Mucosa of stomach (tissue), 1 donor: Measurements from ENCODE around the gene LRRC49.
"Not testable (repeated sequence)": the region's sequence is repeated elsewhere in the genome, so short reads cannot be mapped to it uniquely, and the experiment has no call there.

Experiments used
- H3K27me3 ChIP-seq: one replicate; pipeline ENCODE4 v1.7.0; 2013; ENCODE audit warnings: mild to moderate bottlenecking, low read length; ENCODE audit not compliant: control insufficient read depth, insufficient read depth
- H3K36me3 ChIP-seq: one replicate; pipeline ENCODE4 v1.7.0; 2013; ENCODE audit warnings: low read length; ENCODE audit not compliant: control insufficient read depth, insufficient read depth
- H3K4me1 ChIP-seq: one replicate; pipeline ENCODE4 v1.7.0; 2013; ENCODE audit warnings: mild to moderate bottlenecking, low read length; ENCODE audit not compliant: control insufficient read depth, insufficient read depth
- H3K4me3 ChIP-seq: one replicate; pipeline ENCODE4 v1.7.0; 2013; ENCODE audit warnings: low read length
- H3K9ac ChIP-seq: one replicate; pipeline ENCODE4 v1.7.0; 2013; ENCODE audit warnings: mild to moderate bottlenecking, low read length, moderate library complexity
- H3K9me3 ChIP-seq: one replicate; pipeline ENCODE4 v1.7.0; 2013; ENCODE audit warnings: mild to moderate bottlenecking, low read length, moderate library complexity; ENCODE audit not compliant: control insufficient read depth
- donor health status: Pancreatic carcinoma.

Gene LRRC49

GRCh38 chr15:71011503-71012155 is 119.0 kb downstream of the LRRC49 start:
- no peak overlapping the region for H3K4me3 ChIP-seq
- H3K36me3 ChIP-seq: no peaks in the 10 kb centered on the region
- H3K4me1 ChIP-seq: no peaks in the 10 kb centered on the region
- no peak overlapping the region for H3K9ac ChIP-seq
- H3K9me3 ChIP-seq: no peaks in the 10 kb centered on the region
- H3K27me3 ChIP-seq: no peaks in the 10 kb centered on the region

- H3K4me3 ChIP-seq: no peak overlapping the region
- no peak overlapping the region for H3K9ac ChIP-seq
- H3K9me3 ChIP-seq: no peaks in the 10 kb centered on the region
- H3K4me1 ChIP-seq: no peaks in the 10 kb centered on the region
- H3K36me3 ChIP-seq: no peaks in the 10 kb centered on the region
- H3K27me3 ChIP-seq: no peaks in the 10 kb centered on the region
Observed at GRCh38 chr15:71013446-71013845, 120.8 kb downstream of the LRRC49 start.

GRCh38 chr15:71015342-71015741 is 122.7 kb downstream of the LRRC49 start:
- H3K4me1 ChIP-seq: no peaks in the 10 kb centered on the region
- no peaks in the 10 kb centered on the region for H3K27me3 ChIP-seq
- no peaks in the 10 kb centered on the region for H3K36me3 ChIP-seq
- no peak overlapping the region for H3K4me3 ChIP-seq
- H3K9me3 ChIP-seq: no peaks in the 10 kb centered on the region
- no peak overlapping the region for H3K9ac ChIP-seq

GRCh38 chr15:71031232-71031631 is 138.6 kb downstream of the LRRC49 start:
- not testable (repeated sequence) for H3K4me3 ChIP-seq, H3K4me1 ChIP-seq, H3K36me3 ChIP-seq, H3K9me3 ChIP-seq, H3K9ac ChIP-seq, H3K27me3 ChIP-seq

GRCh38 chr15:71035478-71035877 is 142.9 kb downstream of the LRRC49 start:
- H3K4me3 ChIP-seq, H3K9ac ChIP-seq, H3K9me3 ChIP-seq, H3K27me3 ChIP-seq, H3K4me1 ChIP-seq, H3K36me3 ChIP-seq: not testable (repeated sequence)

GRCh38 chr15:71042356-71042922 is 149.8 kb downstream of the LRRC49 start:
- no peaks in the 10 kb centered on the region for H3K9me3 ChIP-seq
- no peaks in the 10 kb centered on the region for H3K4me1 ChIP-seq
- no peak overlapping the region for H3K4me3 ChIP-seq
- no peaks in the 10 kb centered on the region for H3K27me3 ChIP-seq
- no peaks in the 10 kb centered on the region for H3K36me3 ChIP-seq
- H3K9ac ChIP-seq: no peak overlapping the region

GRCh38 chr15:71043373-71043772 is 150.7 kb downstream of the LRRC49 start:
- H3K36me3 ChIP-seq: no peaks in the 10 kb centered on the region
- no peaks in the 10 kb centered on the region for H3K4me1 ChIP-seq
- H3K9ac ChIP-seq: no peak overlapping the region
- H3K9me3 ChIP-seq: no peaks in the 10 kb centered on the region
- H3K4me3 ChIP-seq: no peak overlapping the region
- H3K27me3 ChIP-seq: no peaks in the 10 kb centered on the region

GRCh38 chr15:71044006-71044405 is 151.4 kb downstream of the LRRC49 start:
- Histone ChIP-seq H3K9me3 (no peaks in the 10 kb centered on the region), H3K36me3 (no peaks in the 10 kb centered on the region), H3K4me1 (no peaks in the 10 kb centered on the region)

GRCh38 chr15:71046146-71046545 is 153.5 kb downstream of the LRRC49 start:
- not testable (repeated sequence) for H3K9ac ChIP-seq, H3K27me3 ChIP-seq, H3K36me3 ChIP-seq, H3K9me3 ChIP-seq, H3K4me1 ChIP-seq, H3K4me3 ChIP-seq

More at GRCh38 chr15:71044006-71044405, 151.4 kb downstream of the LRRC49 start:
- Histone ChIP-seq H3K4me3 (no peak overlapping the region), H3K9ac (no peak overlapping the region), H3K27me3 (no peaks in the 10 kb centered on the region)

GRCh38 chr15:71048913-71049675 is 156.5 kb downstream of the LRRC49 start:
- H3K36me3 ChIP-seq: no peaks in the 10 kb centered on the region
- no peaks in the 10 kb centered on the region for H3K27me3 ChIP-seq

GRCh38 chr15:71049706-71050422 is 157.2 kb downstream of the LRRC49 start:
- Histone ChIP-seq H3K27me3 (no peaks in the 10 kb centered on the region), H3K9ac (no peak overlapping the region), H3K4me1 (no peaks in the 10 kb centered on the region), H3K4me3 (no peak overlapping the region), H3K36me3 (no peaks in the 10 kb centered on the region), H3K9me3 (no peaks in the 10 kb centered on the region)

More at GRCh38 chr15:71048913-71049675, 156.5 kb downstream of the LRRC49 start:
- Histone ChIP-seq H3K9ac (no peak overlapping the region), H3K9me3 (no peaks in the 10 kb centered on the region), H3K4me1 (no peaks in the 10 kb centered on the region), H3K4me3 (no peak overlapping the region)

GRCh38 chr15:71050461-71050860 is 157.8 kb downstream of the LRRC49 start:
- H3K9me3 ChIP-seq: no peaks in the 10 kb centered on the region
- H3K4me1 ChIP-seq: no peaks in the 10 kb centered on the region
- H3K4me3 ChIP-seq: no peak overlapping the region
- H3K36me3 ChIP-seq: no peaks in the 10 kb centered on the region
- no peak overlapping the region for H3K9ac ChIP-seq
- no peaks in the 10 kb centered on the region for H3K27me3 ChIP-seq
